NCI-H1417 (cell line): ENCODE measurements around the gene ARID5A.
"Not testable (repeated sequence)": the region's sequence is repeated elsewhere in the genome, so short reads cannot be mapped to it uniquely, and the experiment has no call there.

Experiments
- DNase-seq, 3 experiments: peaks; one replicate each; lab custom pipeline; 2025; lab: John Stamatoyannopoulos, UW

ARID5A gene

DNA sequence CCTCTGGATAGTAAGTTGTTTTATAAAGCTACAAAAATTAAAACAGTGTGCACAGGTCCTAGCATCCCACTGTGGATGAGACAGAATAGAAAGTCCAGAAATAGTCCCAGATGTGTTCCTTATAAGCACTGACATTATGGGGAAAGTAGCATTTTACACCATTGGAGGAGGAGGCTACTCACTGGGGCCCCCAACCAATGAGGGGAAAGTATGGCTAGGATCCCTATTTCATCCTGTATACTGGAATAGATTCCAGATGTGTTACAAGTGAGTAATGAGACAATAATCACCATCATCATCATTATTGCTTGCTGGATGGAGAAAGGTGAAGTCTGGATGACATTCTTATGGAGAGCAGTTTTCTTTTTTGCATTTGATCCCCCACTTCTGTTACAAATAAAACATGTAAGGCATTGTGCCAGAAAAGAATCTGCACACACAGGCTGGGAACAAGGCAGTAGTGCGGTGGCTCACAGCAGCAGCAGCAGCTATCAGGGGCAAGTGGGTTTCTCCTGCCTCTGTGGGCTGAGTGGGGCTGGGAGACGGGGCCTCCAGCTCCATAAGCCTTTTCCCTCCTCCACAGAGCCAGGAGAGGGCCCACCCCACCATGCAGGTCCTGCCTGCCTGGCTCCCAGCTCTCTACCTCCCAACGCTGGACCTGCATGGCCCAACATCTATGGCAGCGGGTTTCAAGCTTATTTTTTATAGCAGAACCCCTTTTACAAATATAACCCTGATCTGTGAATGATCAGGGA, 5.0 kb downstream of the ARID5A start:
- no peak for DNase-seq

- no peak for DNase-seq
These were observed 5.9 kb downstream of the ARID5A start for GRCh38 chr2:96542357-96542977.

- DNase-seq: no peak
These were observed 9.8 kb downstream of the ARID5A start for GRCh38 chr2:96546321-96546720.

- DNase-seq: no peak
These were observed 10.2 kb downstream of the ARID5A start for GRCh38 chr2:96546797-96547196.

GRCh38 chr2:96547203-96547641, 10.7 kb downstream of the ARID5A start:
- DNase-seq: no peak

- DNase-seq: no peak
These were observed 11.2 kb downstream of the ARID5A start for GRCh38 chr2:96547731-96548171.

- DNase-seq: no peak
These were observed 12.3 kb downstream of the ARID5A start for GRCh38 chr2:96548558-96549465.

DNA sequence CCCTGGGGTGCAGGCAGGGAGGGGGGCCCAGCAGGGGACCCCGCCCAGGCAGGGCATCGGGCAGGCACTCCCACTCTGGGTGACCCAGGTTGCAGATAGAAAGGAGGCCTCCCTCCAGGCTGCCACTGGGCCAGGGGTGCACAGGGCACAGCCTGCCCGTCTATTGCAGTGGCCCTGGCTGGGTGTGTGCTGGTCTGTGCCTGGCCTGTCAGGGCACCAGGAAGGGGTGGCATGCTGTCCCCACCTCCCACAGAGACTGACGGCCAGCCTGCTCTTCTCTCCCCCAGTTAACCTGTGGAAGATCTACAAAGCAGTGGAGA, 12.9 kb downstream of the ARID5A start:
- DNase-seq: no peak

DNA sequence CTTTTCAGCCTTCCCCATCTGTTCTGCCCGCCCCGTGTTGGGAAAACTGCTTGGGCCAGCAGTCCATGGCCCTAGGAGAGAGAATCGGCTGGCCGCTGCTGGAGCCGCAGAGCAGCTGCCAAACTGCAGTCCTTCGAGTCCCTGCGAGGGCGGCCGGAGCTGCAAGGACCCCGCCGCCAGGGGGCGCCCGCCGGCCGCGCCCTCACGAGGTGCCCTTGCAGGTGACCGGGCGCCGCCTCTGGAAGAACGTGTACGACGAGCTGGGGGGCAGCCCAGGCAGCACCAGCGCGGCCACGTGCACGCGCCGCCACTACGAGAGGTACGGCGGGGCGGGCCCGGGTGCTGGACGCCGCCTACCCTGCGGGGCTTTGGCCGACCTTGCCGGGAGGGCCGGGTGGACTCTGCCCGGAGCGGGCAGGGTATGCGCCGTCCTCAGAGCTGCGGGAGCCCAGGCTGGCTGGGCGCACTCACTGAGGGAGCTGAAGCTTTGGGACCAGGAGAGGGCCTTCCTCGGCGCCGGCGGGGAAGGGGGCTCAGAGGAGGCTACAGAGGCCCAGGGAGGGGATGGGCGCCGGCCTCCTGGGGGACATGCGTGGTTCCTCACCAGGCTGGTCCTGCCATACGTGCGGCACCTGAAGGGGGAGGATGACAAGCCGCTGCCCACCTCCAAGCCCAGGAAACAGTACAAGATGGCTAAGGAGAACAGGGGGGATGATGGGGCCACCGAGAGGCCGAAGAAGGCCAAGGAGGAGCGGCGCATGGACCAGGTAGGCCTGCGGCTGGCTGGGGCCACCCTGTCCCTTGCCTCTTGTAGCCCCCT, 13.6 kb downstream of the ARID5A start:
- DNase-seq: no peak

DNA sequence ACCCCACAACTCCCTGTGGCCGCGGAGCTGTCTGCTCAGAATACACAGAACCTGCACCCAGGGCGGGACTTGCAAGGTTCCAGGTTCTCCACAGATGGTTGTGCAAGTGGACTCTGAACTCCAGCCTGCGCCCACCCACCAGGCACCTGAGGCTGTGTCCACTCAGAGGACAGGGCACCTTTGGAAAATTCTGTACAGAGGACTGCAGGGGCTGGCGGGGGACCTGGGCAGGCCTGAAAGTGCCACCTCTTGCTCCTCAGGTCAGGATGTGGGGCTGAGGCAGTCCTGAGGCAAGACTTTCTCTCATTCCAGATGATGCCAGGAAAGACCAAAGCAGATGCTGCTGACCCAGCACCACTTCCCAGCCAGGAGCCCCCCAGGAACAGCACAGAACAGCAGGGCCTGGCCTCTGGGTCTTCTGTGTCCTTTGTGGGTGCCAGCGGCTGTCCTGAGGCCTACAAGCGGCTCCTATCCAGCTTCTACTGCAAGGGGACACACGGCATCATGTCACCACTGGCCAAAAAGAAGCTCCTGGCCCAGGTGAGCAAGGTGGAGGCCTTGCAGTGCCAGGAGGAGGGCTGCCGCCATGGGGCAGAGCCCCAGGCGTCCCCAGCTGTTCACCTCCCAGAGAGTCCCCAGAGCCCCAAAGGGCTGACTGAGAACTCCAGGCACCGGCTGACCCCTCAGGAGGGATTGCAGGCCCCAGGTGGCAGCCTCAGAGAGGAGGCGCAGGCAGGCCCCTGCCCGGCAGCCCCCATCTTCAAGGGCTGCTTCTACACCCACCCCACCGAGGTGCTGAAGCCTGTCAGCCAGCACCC, 14.4 kb downstream of the ARID5A start:
- DNase-seq: no peak

GRCh38 chr2:96551605-96552314, 15.2 kb downstream of the ARID5A start:
- no peak for DNase-seq

DNA sequence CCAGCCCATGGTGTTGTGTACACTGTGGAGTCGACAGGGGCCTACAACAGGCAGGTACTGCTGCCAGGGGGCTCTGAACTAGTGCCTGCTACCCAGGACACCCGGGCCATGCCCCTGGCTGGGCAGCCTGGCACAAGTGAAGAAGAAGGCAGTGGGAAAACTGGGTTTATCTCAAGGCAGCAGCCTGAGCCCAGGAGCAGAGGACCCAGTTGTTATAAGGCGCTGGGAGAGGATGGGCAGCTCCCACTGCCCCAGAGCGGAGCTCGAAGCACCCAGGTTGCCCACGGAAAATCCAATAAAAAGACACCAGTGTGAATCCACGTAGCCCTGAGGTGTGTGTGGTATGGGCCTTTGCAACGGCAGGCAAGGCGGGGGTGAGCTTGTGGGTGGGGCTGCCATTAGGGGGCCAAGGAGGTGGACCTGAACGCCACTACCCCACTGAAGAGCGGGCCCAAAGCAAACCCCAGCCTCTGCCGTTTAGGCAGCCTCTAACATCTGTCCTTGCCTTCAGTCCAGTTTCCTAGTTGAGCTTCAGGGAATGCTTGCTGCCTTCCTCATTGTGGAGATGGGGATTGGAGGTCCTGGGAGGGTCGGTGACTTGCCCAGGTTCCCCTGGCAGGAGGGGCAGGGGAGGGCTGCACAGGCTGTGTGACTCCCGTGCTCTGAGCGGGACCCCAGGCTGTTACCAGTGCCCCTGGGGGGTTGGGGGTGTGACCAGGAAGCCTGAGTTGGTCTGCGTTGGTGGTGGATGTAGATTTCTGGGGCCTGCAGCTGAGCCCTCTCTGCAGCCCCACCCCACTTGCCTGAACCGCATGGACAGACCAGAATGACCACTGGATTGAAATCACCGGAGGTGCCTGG, 16.0 kb downstream of the ARID5A start:
- DNase-seq: no peak

- no peak for DNase-seq
These were observed 16.8 kb downstream of the ARID5A start for GRCh38 chr2:96553176-96553956.

DNA sequence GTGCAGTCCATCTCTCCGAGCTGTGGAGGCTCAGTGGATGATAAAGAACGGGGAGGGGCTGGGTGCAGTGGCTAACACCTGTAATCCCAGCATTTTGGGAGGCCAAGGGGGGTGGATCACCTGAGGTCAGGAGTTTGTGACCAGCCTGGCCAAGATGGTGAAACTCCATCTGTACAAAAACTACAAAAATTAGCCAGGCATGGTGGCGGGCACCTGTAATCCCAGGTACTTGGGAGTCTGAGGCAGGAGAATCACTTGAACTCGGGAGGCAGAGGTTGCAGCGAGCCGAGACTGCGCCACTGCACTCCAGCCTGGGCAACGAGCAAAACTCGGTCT, 17.4 kb downstream of the ARID5A start:
- DNase-seq: not testable (repeated sequence)

DNA sequence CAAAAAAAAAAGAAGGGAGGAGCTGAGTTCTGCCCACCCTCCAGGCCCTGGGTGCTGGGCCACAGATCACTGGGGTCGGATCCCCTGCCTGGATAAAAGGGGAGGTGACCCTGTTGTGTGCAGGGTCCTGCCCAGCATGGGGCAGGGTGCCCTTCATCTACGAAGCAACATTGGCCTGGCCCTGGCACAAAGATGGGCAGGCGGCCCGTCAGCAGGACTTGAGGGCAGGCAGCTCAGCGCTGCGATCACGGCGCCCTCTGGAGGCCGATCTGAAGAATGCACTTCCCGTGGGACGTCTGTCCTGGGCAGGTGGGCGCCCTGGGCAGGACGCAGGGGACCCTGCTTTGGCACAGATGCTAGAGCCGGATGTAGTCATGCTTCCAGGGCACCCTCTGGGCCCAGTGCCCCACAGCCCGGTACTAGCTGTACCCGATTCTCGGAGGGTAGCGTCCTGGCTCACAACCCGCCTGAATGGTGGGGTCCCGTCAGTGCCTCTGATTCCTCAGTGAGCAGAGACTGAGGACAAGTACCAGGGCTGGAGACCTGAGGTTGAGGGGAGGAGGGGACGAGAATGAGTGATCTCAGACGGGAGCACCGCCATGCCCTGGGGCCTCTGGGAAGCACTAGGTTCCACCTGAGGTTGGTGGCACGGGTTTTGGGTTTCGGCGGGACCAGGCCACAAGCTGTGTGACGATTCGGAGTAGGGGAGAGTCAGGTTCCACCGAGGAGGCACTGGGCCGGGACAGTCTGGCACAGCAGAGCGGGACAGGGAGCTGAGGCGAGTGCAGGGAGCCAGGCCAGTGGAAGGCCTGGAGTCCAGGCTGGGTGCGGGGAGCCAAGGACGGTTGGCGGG, 18.0 kb downstream of the ARID5A start:
- peak; percentile 15 to 38 (median 18) for DNase-seq

- no peak for DNase-seq
These were observed 18.6 kb downstream of the ARID5A start for GRCh38 chr2:96555146-96555610.
